Astrocyte of the cerebellum (primary cell): ENCODE data around the gene TCP11L1.

Experiments used
- DNase-seq: peaks from one replicate; pipeline ENCODE4 v3.0.0-alpha.2; 2011; ENCODE audit warnings: low read depth
- H3K4me3 ChIP-seq: 2 replicates; pipeline ENCODE4 v1.5.1; 2011; ENCODE audit warnings: mild to moderate bottlenecking, low read depth, low read length, moderate library complexity
- in situ Hi-C: cut with HindIII; loops from 2 replicates; pipeline ENCODE4 v1.10.0; 2017; ENCODE audit warnings: low sequenced_read_pairs
- TF ChIP-seq, protein P1 (sequence below): IDR thresholded peaks from 2 replicates; pipeline ENCODE4 v1.5.1; 2012; ENCODE audit warnings: low read length, low read depth, moderate library complexity, mild to moderate bottlenecking; ENCODE audit errors: missing control alignments

The TCP11L1 gene

DNA sequence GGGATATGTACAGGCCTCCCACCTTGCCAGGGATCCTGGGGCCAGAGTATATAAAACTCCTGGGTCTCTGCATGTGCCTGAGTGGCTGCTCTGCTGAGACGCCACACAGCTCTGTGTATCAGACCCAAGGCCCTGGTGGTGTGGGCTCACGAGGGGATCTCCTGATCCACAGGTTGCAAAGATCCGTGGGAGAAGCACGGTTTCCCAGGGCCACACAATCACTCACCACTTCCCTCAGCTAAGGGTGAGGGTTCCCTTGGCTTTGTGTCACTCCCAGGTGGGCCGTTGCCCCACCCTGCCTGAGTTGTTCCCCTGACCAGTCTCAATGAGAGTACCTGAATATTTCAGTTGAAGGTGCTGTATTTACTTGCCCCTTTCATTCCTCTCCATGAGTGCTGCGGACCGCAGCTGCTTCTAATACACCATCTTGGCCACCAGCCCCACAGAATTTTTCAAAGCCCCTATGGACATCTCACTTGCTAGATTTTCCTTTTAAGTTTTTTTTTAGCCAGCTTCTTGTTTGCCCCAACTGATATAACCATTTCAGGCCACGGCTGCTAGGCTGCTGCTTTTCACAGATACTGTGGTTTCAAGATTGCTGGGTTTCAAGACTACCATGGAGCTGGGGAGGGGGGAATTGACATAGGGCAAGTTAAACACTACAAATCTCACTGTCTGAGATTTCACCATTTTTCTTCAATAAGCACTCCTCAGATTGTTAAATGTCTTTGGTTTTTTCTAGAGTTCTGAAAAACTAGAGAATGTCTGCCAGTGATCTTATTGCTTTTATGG lies 37.4 kb upstream of the TCP11L1 start:
- in situ Hi-C loops: no loop called here
- TF ChIP-seq, protein P1, sequence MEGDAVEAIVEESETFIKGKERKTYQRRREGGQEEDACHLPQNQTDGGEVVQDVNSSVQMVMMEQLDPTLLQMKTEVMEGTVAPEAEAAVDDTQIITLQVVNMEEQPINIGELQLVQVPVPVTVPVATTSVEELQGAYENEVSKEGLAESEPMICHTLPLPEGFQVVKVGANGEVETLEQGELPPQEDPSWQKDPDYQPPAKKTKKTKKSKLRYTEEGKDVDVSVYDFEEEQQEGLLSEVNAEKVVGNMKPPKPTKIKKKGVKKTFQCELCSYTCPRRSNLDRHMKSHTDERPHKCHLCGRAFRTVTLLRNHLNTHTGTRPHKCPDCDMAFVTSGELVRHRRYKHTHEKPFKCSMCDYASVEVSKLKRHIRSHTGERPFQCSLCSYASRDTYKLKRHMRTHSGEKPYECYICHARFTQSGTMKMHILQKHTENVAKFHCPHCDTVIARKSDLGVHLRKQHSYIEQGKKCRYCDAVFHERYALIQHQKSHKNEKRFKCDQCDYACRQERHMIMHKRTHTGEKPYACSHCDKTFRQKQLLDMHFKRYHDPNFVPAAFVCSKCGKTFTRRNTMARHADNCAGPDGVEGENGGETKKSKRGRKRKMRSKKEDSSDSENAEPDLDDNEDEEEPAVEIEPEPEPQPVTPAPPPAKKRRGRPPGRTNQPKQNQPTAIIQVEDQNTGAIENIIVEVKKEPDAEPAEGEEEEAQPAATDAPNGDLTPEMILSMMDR: no peak
- DNase-seq: no peak
- H3K4me3 ChIP-seq: no peak overlapping the region

DNA sequence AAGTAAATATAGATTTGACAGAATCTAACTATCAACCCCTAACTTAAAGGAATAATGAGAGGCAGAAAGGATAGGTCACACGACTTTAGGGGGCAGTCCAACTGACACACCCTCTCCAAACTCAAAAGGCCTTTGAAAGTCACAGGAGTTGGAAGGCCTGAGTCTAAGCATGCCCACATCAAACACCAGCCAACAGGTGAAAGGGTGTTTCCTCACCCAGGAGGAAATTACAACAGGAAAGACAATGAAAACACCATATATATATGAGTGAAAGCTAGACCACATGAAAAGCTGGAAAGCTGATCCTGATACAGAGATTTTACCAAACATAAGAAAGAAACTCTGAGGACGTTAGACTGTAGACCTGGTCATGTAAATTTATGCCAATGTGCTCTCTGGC lies 34.2 kb upstream of the TCP11L1 start:
- in situ Hi-C loops: no loop called here
- no peak for DNase-seq
- TF ChIP-seq, protein P1: no peak

DNA sequence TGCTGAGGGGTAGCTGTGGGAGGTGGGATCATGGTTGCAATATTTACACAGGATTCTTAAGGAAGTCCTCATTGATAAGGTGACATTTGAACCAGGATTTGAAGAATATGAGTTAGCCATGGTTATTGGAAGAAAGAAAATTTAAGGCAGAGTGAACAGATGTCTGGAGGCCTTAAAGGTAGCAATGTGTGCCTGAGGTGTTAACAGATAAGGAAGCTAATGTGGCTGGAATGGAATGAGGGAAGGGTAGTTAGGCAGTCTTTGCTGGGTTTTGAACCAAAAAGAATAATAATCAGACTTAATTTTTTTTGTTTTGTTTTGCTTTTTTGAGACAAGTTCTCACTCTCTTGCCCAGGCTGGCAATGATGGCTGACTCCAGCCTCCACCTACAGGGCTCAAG lies 33.4 kb upstream of the TCP11L1 start:
- TF ChIP-seq, protein P1: no peak
- in situ Hi-C loops: no loop called here
- no peak overlapping the region for H3K4me3 ChIP-seq
- DNase-seq: no peak

More for the DNA sequence above, 34.2 kb upstream of the TCP11L1 start:
- H3K4me3 ChIP-seq: no peak overlapping the region

DNA sequence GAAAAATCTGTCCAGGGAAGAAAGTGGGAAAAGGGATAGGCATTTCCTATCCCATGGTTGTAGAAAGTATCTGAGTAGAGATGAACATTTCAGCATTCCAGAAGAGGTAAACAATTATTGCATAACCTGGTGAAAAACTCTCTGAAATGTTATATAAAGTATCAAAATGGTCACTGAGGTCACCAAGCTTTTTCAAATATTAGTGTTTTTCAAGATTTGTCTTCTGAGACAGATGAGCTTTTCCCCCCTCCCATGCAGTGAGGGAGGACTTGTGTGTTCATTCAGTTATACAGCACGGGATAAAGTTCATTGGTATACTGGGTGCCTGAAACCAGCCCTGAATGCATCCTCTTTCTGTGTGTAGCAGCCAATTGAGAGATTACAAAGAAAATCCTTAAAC lies 25.6 kb upstream of the TCP11L1 start:
- TF ChIP-seq, protein P1: no peak
- no peak overlapping the region for H3K4me3 ChIP-seq
- DNase-seq: no peak
- in situ Hi-C loops: no loop called here

DNA sequence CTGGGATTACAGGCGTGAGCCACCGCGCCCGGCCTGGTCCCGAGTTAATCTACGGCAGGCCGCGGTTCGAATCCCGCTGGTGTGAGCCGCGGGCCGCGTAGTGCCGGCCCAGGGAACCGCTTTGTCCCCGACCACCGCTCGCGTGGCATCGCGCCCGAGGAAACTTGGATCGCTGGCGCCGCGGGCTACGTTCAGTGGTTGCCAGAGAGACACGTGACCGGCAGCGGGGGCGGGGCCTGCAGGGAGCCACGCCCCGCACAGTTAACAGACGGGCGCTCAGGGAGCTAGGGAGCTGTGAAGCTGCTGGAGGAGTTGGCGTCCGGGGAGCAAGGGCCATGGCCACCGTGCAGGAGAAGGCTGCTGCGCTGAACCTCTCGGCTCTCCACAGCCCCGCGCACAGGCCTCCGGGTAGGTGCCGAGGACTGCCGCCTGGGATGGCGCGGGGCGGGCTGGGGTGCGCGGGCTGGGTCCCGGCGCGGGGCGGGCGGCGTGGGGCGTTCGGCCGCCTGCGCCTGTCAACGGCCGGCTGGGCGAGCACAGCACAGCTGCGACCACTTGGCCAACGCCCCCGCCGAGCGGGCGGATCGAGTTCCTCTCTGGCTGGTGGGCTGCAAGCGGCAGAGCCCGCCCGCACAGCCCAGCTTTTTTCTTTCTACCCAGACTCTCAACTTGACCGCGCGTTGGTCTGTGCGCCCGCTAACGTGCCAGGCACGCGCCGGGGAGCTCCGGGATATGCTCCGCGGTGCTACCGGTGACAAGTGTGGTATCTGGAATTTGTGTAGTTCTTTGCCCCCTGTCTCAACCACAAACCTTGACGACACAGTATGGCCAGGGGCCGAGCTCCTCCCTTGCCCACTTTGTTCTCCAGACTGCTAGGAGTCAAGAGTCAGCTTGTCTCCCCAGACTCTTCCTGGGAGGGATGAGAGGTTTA lies 23.5 kb upstream of the TCP11L1 start, which contains the start of gene DEPDC7:
DEPDC7 (plus strand) TSS at position 258 of the 931 bp plus-strand sequence; CDS start at position 336, 78 bp downstream.
- in situ Hi-C loops: no loop called here
- DNase-seq: peak; percentile 75
- TF ChIP-seq, protein P1: no peak
- H3K4me3 ChIP-seq: peak within 1 kb of the TSS; percentile 53

DNA sequence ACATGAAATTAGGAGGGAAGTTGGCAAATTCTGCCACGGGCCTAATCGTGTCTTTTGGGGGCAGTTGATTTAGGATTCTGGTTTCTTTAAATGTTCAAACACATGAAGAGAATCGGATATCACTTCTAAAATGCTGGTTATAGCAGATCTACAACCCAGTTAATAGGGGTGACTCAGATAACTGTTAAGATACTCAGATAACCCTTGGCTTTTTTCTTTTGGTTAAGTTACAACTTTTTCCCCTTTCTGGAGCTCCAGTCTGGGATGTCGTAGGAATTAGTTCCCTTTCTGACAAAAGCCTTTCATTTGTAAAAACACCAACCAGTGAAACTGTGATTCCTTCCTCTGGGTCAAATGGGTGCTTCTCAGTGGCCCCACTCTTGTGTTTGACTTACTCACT lies 22.7 kb upstream of the TCP11L1 start:
- no peak for DNase-seq
- in situ Hi-C loops: no loop called here
- peak overlapping the region; percentile 53 for H3K4me3 ChIP-seq
- TF ChIP-seq, protein P1: no peak
